ENCODE measurements around the gene CHAMP1. TPM values are rescaled to one million over a fixed set of nuclear protein-coding genes. Genes with fewer than 3 reads are reported as not detected.
"Not testable (repeated sequence)": the region's sequence is repeated elsewhere in the genome, so short reads cannot be mapped to it uniquely, and the experiment has no call there.

The CHAMP1 gene
- total RNA-seq, 1 experiment from 2014 or later: 16.0 TPM

GRCh38 chr13:114339857-114340534 is 25.7 kb downstream of the CHAMP1 start:
- ChIA-PET POLR2A (ENCODE audit: unreplicated experiment) (no interaction called here), CTCF (no interaction called here)
- no peak overlapping the region for H2AFZ ChIP-seq
- no peaks in the 10 kb centered on the region for H3K36me3 ChIP-seq (ENCODE audit: low read depth)
- no peaks in the 10 kb centered on the region for H3K4me1 ChIP-seq (replicated peaks; ENCODE audit: insufficient read depth)
- TF ChIP-seq EZH2 (IDR thresholded peaks at IDR 0.05; ENCODE audit: low read depth) (no peak), CTCF (conservative IDR thresholded peaks at IDR 0.05) (peak; percentile 87)
- no peaks in the 10 kb centered on the region for H3F3A ChIP-seq (ENCODE audit: insufficient read depth, low read depth)
- no peak overlapping the region for H3K27ac ChIP-seq
- H3K4me3 ChIP-seq: no peak overlapping the region
- DNase-seq: peak; percentile 42 to 53
- H3K27me3 ChIP-seq (ENCODE audit: insufficient read depth, low read depth): peaks cover 5% of the 10 kb centered on the region
- no peaks in the 10 kb centered on the region for H3K9me2 ChIP-seq (ENCODE audit: insufficient read depth)
- 0 out of 2 replicates have a peak, but pooled peaks cover 4% of the 10 kb centered on the region for H3K9me3 ChIP-seq (ENCODE audit: insufficient read depth, low read depth)
- H4K20me1 ChIP-seq (ENCODE audit: insufficient read depth): no peaks in the 10 kb centered on the region
- intact Hi-C loops (cut with micrococcal nuclease; ENCODE audit: unreplicated experiment): no loop called here
- BruUV-seq (replicated peaks): no TSS peak
- no peak overlapping the region for H3K4me2 ChIP-seq
- H3K79me2 ChIP-seq (ENCODE audit: low read depth): no peaks in the 10 kb centered on the region

GRCh38 chr13:114341003-114341777 is 26.9 kb downstream of the CHAMP1 start:
- intact Hi-C loops (cut with micrococcal nuclease; ENCODE audit: unreplicated experiment): no loop called here
- Histone ChIP-seq H3K36me3 (ENCODE audit: low read depth) (no peaks in the 10 kb centered on the region), H3K27ac (no peak overlapping the region), H3K9me3 (ENCODE audit: insufficient read depth, low read depth) (0 out of 2 replicates have a peak, but pooled peaks cover 4% of the 10 kb centered on the region), H3F3A (ENCODE audit: insufficient read depth, low read depth) (no peaks in the 10 kb centered on the region), H3K4me1 (replicated peaks; ENCODE audit: insufficient read depth) (no peaks in the 10 kb centered on the region), H3K27me3 (ENCODE audit: insufficient read depth, low read depth) (peaks cover 11% of the 10 kb centered on the region), H4K20me1 (ENCODE audit: insufficient read depth) (no peaks in the 10 kb centered on the region), H2AFZ (no peak overlapping the region), H3K79me2 (ENCODE audit: low read depth) (no peaks in the 10 kb centered on the region), H3K9me2 (ENCODE audit: insufficient read depth) (no peaks in the 10 kb centered on the region), H3K4me2 (no peak overlapping the region), H3K4me3 (no peak overlapping the region)
- DNase-seq: no peak
- BruUV-seq (replicated peaks): no TSS peak
- CTCF ChIA-PET: no interaction called here
- POLR2A ChIA-PET (ENCODE audit: unreplicated experiment): no interaction called here
- TF ChIP-seq EZH2 (IDR thresholded peaks at IDR 0.05; ENCODE audit: low read depth) (no peak), CTCF (conservative IDR thresholded peaks at IDR 0.05) (no peak)

GRCh38 chr13:114347256-114347655 is 33.0 kb downstream of the CHAMP1 start:
- BruUV-seq (replicated peaks): not testable (repeated sequence)

More at GRCh38 chr13:114347256-114347655, 33.0 kb downstream of the CHAMP1 start:
- H2AFZ ChIP-seq; H3F3A ChIP-seq (ENCODE audit: insufficient read depth, low read depth); DNase-seq; H3K4me3 ChIP-seq; H3K9me2 ChIP-seq (ENCODE audit: insufficient read depth); H3K79me2 ChIP-seq (ENCODE audit: low read depth); H3K4me2 ChIP-seq; intact Hi-C loops (cut with micrococcal nuclease; ENCODE audit: unreplicated experiment); H4K20me1 ChIP-seq (ENCODE audit: insufficient read depth); H3K9me3 ChIP-seq (ENCODE audit: insufficient read depth, low read depth); H3K4me1 ChIP-seq (replicated peaks; ENCODE audit: insufficient read depth); H3K36me3 ChIP-seq (ENCODE audit: low read depth); POLR2A ChIA-PET (ENCODE audit: unreplicated experiment); CTCF ChIA-PET; H3K27ac ChIP-seq: not testable (repeated sequence)
- H3K27me3 ChIP-seq (ENCODE audit: insufficient read depth, low read depth): peaks cover 49% of the 10 kb centered on the region
